ENCODE measurements around the gene LRP1B.
"Not testable (repeated sequence)": the region's sequence is repeated elsewhere in the genome, so short reads cannot be mapped to it uniquely, and the experiment has no call there.

Gene LRP1B

GRCh38 chr2:140737006-140737405 is 1393.8 kb downstream of the LRP1B start:
- no peak for DNase-seq

- no peak for DNase-seq
Measured at GRCh38 chr2:140734992-140735391, 1395.8 kb downstream of the LRP1B start.

- no peak for DNase-seq
Measured at GRCh38 chr2:140718999-140719398, 1411.8 kb downstream of the LRP1B start.

GRCh38 chr2:140717481-140717880 is 1413.3 kb downstream of the LRP1B start:
- DNase-seq: no peak

- no peak for DNase-seq
Measured at GRCh38 chr2:140714586-140714985, 1416.2 kb downstream of the LRP1B start.

- DNase-seq: no peak
Measured at GRCh38 chr2:140711867-140712266, 1418.9 kb downstream of the LRP1B start.

GRCh38 chr2:140701726-140702125 is 1429.1 kb downstream of the LRP1B start:
- no peak for DNase-seq

GRCh38 chr2:140698636-140699035 is 1432.2 kb downstream of the LRP1B start:
- no peak for DNase-seq

- DNase-seq: no peak
Measured at GRCh38 chr2:140696449-140696848, 1434.4 kb downstream of the LRP1B start.

- DNase-seq: no peak
Measured at GRCh38 chr2:140695155-140695554, 1435.7 kb downstream of the LRP1B start.

GRCh38 chr2:140687825-140688224 is 1443.0 kb downstream of the LRP1B start:
- DNase-seq: no peak

- no peak for DNase-seq
Measured at GRCh38 chr2:140683658-140684057, 1447.2 kb downstream of the LRP1B start.

GRCh38 chr2:140680862-140681261 is 1450.0 kb downstream of the LRP1B start:
- DNase-seq: no peak

- no peak for DNase-seq
Measured at GRCh38 chr2:140679752-140680151, 1451.1 kb downstream of the LRP1B start.

GRCh38 chr2:140669911-140670310 is 1460.9 kb downstream of the LRP1B start:
- DNase-seq: no peak

GRCh38 chr2:140667203-140667602 is 1463.6 kb downstream of the LRP1B start:
- no peak for DNase-seq

GRCh38 chr2:140662504-140662903 is 1468.3 kb downstream of the LRP1B start:
- no peak for DNase-seq

GRCh38 chr2:140658760-140659692 is 1471.8 kb downstream of the LRP1B start:
- DNase-seq: no peak

GRCh38 chr2:140657657-140658056 is 1473.2 kb downstream of the LRP1B start:
- no peak for DNase-seq

- no peak for DNase-seq
Measured at GRCh38 chr2:140654565-140654964, 1476.3 kb downstream of the LRP1B start.

GRCh38 chr2:140650825-140651224 is 1480.0 kb downstream of the LRP1B start:
- DNase-seq: no peak

- not testable (repeated sequence) for DNase-seq
Measured at GRCh38 chr2:140650134-140650533, 1480.7 kb downstream of the LRP1B start.

GRCh38 chr2:140648393-140648792 is 1482.4 kb downstream of the LRP1B start:
- DNase-seq: no peak

GRCh38 chr2:140643761-140644187 is 1487.0 kb downstream of the LRP1B start:
- no peak for DNase-seq

GRCh38 chr2:140641163-140641562 is 1489.7 kb downstream of the LRP1B start:
- DNase-seq: no peak

Measured in CD4-positive, alpha-beta T cell treated with Interleukin-6 for 4 hours (primary cell).